DND-41 (cell line): Measurements from ENCODE around the gene LEMD1.
A peak's percentile ranks its signal among the peaks of the same experiment; 100 is the strongest.

Experiments
- ATAC-seq: fragments of 200-7000 bp; cut with Tn5 transposase; 3 replicates; pipeline ENCODE4 v1.9.1; 2021; ENCODE audit warnings: low read depth; ENCODE audit not compliant: insufficient read depth
- DNase-seq: peaks from one replicate; pipeline ENCODE4 v3.0.0-alpha.2; 2020
- H2AFZ ChIP-seq: 2 replicates; pipeline ENCODE4 v1.6.0; 2012; ENCODE audit warnings: low read depth, low read length
- H3K27ac ChIP-seq: 2 replicates; pipeline ENCODE4 v1.5.1; 2012; ENCODE audit warnings: low read length, inconsistent platforms
- H3K27me3 ChIP-seq: fragments of 200-600 bp; sonication (generic); 2 replicates; pipeline ENCODE4 v1.6.0; 2012; ENCODE audit warnings: low read length, mild to moderate bottlenecking, inconsistent platforms; ENCODE audit not compliant: insufficient read depth, poor library complexity
- H3K36me3 ChIP-seq: 2 replicates; pipeline ENCODE4 v1.5.1; 2012; ENCODE audit warnings: low read length, inconsistent platforms; ENCODE audit not compliant: insufficient read depth
- H3K4me1 ChIP-seq: 2 replicates; pipeline ENCODE4 v1.5.1; 2012; ENCODE audit warnings: mild to moderate bottlenecking, low read length; ENCODE audit not compliant: insufficient read depth
- H3K4me2 ChIP-seq: 2 replicates; pipeline ENCODE4 v1.6.0; 2012; ENCODE audit warnings: mild to moderate bottlenecking, moderate library complexity, low read length, inconsistent platforms; ENCODE audit not compliant: insufficient read depth
- H3K4me3 ChIP-seq, 2 experiments: fragments of 200-600 bp in 1 of 2; shearing (Covaris generic) in 1 of 2; 2 replicates each; pipeline ENCODE4 v1.5.1; 2012 to 2016; ENCODE audit warnings: inconsistent platforms in 2 of 2, low read length in 2 of 2, mild to moderate bottlenecking in 2 of 2, low read depth in 1 of 2, moderate library complexity in 1 of 2
- H3K79me2 ChIP-seq: 2 replicates; pipeline ENCODE4 v1.6.0; 2012; ENCODE audit warnings: low read length, inconsistent platforms; ENCODE audit not compliant: insufficient read depth
- H3K9ac ChIP-seq: 2 replicates; pipeline ENCODE4 v1.6.0; 2012; ENCODE audit warnings: low read depth, mild to moderate bottlenecking, inconsistent platforms, low read length, moderate library complexity
- H3K9me3 ChIP-seq: 2 replicates; pipeline ENCODE4 v1.5.1; 2012; ENCODE audit warnings: low read length, moderate library complexity, mild to moderate bottlenecking, inconsistent platforms; ENCODE audit not compliant: insufficient read depth, severe bottlenecking
- H4K20me1 ChIP-seq: 2 replicates; pipeline ENCODE4 v1.6.0; 2012; ENCODE audit warnings: low read length; ENCODE audit not compliant: insufficient read depth
- CTCF ChIP-seq: IDR thresholded peaks from 2 replicates; pipeline ENCODE4 v1.5.1; 2012; ENCODE audit warnings: borderline replicate concordance, low read length, moderate library complexity, mild to moderate bottlenecking; ENCODE audit not compliant: poor library complexity, severe bottlenecking; ENCODE audit errors: extremely low read depth
- EZH2 ChIP-seq: IDR thresholded peaks from 3 replicates; pipeline ENCODE4 v1.6.1; 2012; ENCODE audit warnings: borderline replicate concordance, low read depth, mild to moderate bottlenecking, moderate library complexity, low read length, inconsistent platforms; ENCODE audit not compliant: severe bottlenecking

LEMD1 gene

GRCh38 chr1:205432116-205432515 is 10.3 kb upstream of the LEMD1 start:
- peaks cover 17% of the 10 kb centered on the region for H3K27me3 ChIP-seq
- H3K9me3 ChIP-seq, result no peaks in the 10 kb centered on the region
- no peak overlapping the region for H3K27ac ChIP-seq
- DNase-seq, result no peak
- ATAC-seq, result no peak
- no peaks in the 10 kb centered on the region for H3K36me3 ChIP-seq
- no peak overlapping the region for H2AFZ ChIP-seq
- H3K4me2 ChIP-seq, result no peak overlapping the region
- no peak overlapping the region for H3K9ac ChIP-seq
- TF ChIP-seq CTCF, result no peak
- TF ChIP-seq EZH2, result no peak
- no peak overlapping the region for H3K4me3 ChIP-seq
- no peaks in the 10 kb centered on the region for H3K79me2 ChIP-seq
- H3K4me1 ChIP-seq, result no peaks in the 10 kb centered on the region
- peaks cover 4% of the 10 kb centered on the region for H4K20me1 ChIP-seq

- TF ChIP-seq EZH2 (no peak), CTCF (peak; percentile 47)
- H2AFZ ChIP-seq, result no peak overlapping the region
- H3K27me3 ChIP-seq, result peaks cover 25% of the 10 kb centered on the region
- H3K9me3 ChIP-seq, result no peaks in the 10 kb centered on the region
- no peak overlapping the region for H3K4me3 ChIP-seq
- peaks cover 2% of the 10 kb centered on the region; the same call in 1 of the 2 replicates for H4K20me1 ChIP-seq
- H3K4me2 ChIP-seq, result no peak overlapping the region
- no peaks in the 10 kb centered on the region for H3K4me1 ChIP-seq
- no peaks in the 10 kb centered on the region for H3K36me3 ChIP-seq
- no peaks in the 10 kb centered on the region for H3K79me2 ChIP-seq
- ATAC-seq (no peak), DNase-seq (peak; percentile 7)
- H3K27ac ChIP-seq, result no peak overlapping the region
- H3K9ac ChIP-seq, result no peak overlapping the region
Measured at GRCh38 chr1:205430696-205431305, 8.9 kb upstream of the LEMD1 start.

- Histone ChIP-seq H3K79me2 (no peaks in the 10 kb centered on the region), H3K4me2 (no peak overlapping the region), H3K27me3 (peaks cover 25% of the 10 kb centered on the region), H3K9me3 (no peaks in the 10 kb centered on the region), H3K9ac (no peak overlapping the region), H3K4me3 (no peak overlapping the region), H3K27ac (no peak overlapping the region), H2AFZ (no peak overlapping the region), H3K4me1 (no peaks in the 10 kb centered on the region), H4K20me1 (peaks cover 2% of the 10 kb centered on the region; the same call in 1 of the 2 replicates), H3K36me3 (no peaks in the 10 kb centered on the region)
- ATAC-seq (no peak), DNase-seq (no peak)
- TF ChIP-seq EZH2 (no peak), CTCF (no peak)
Measured at GRCh38 chr1:205429762-205430695, 8.2 kb upstream of the LEMD1 start.
